GM18520 (cell line): ENCODE data around the gene SEMA7A.
A peak's percentile ranks its signal among the peaks of the same experiment; 100 is the strongest.

ENCODE experiments used
- ATAC-seq: cut with Tn5 transposase; IDR thresholded peaks from one replicate; pipeline ENCODE4 v1.9.1; 2021; ENCODE audit not compliant: unreplicated experiment

Gene SEMA7A

GRCh38 chr15:74402873-74403587, 30.7 kb downstream of the SEMA7A start:
- ATAC-seq, result no peak

- no peak for ATAC-seq
Measured at GRCh38 chr15:74402337-74402841, 31.4 kb downstream of the SEMA7A start.

GRCh38 chr15:74400915-74401757, 32.6 kb downstream of the SEMA7A start:
- no peak for ATAC-seq

- no peak for ATAC-seq
Measured at GRCh38 chr15:74400313-74400860, 33.4 kb downstream of the SEMA7A start.

- no peak for ATAC-seq
Measured at GRCh38 chr15:74399511-74400312, 34.0 kb downstream of the SEMA7A start.

- ATAC-seq, result no peak
Measured at GRCh38 chr15:74399100-74399499, 34.7 kb downstream of the SEMA7A start.

- no peak for ATAC-seq
Measured at GRCh38 chr15:74398183-74398582, 35.6 kb downstream of the SEMA7A start.

- ATAC-seq, result no peak
Measured at GRCh38 chr15:74397239-74398068, 36.3 kb downstream of the SEMA7A start.

GRCh38 chr15:74396445-74397238, 37.1 kb downstream of the SEMA7A start:
- ATAC-seq, result peak; percentile 23

- no peak for ATAC-seq
Measured at GRCh38 chr15:74396146-74396438, 37.7 kb downstream of the SEMA7A start.

GRCh38 chr15:74395319-74396145, 38.2 kb downstream of the SEMA7A start:
- ATAC-seq, result no peak

- ATAC-seq, result no peak
Measured at GRCh38 chr15:74394090-74394846, 39.5 kb downstream of the SEMA7A start.

- ATAC-seq, result no peak
Measured at GRCh38 chr15:74393423-74393822, 40.3 kb downstream of the SEMA7A start.

GRCh38 chr15:74392902-74393301, 40.9 kb downstream of the SEMA7A start:
- ATAC-seq, result no peak

- no peak for ATAC-seq
Measured at GRCh38 chr15:74392451-74392830, 41.3 kb downstream of the SEMA7A start.

GRCh38 chr15:74391582-74392450, 41.9 kb downstream of the SEMA7A start:
- no peak for ATAC-seq
